ENCODE data around the gene MEF2C.

MEF2C gene

GRCh38 chr5:88716101-88716500, 166.9 kb downstream of the MEF2C start:
- no peak for DNase-seq (ENCODE audit: low read depth in 3 of 3)

- no peak for DNase-seq (ENCODE audit: low read depth in 3 of 3)
Observed at GRCh38 chr5:88715503-88715902, 167.5 kb downstream of the MEF2C start.

- no peak for DNase-seq (ENCODE audit: low read depth in 3 of 3)
Observed at GRCh38 chr5:88713818-88714217, 169.2 kb downstream of the MEF2C start.

GRCh38 chr5:88708682-88709398, 174.1 kb downstream of the MEF2C start:
- no peak for DNase-seq (ENCODE audit: low read depth in 3 of 3)

GRCh38 chr5:88708021-88708420, 175.0 kb downstream of the MEF2C start:
- DNase-seq (ENCODE audit: low read depth in 3 of 3) = no peak

GRCh38 chr5:88707216-88707965, 175.6 kb downstream of the MEF2C start:
- no peak for DNase-seq (ENCODE audit: low read depth in 3 of 3)

GRCh38 chr5:88702332-88702731, 180.7 kb downstream of the MEF2C start:
- DNase-seq (ENCODE audit: low read depth in 3 of 3) = no peak

GRCh38 chr5:88700121-88700520, 182.9 kb downstream of the MEF2C start:
- no peak for DNase-seq (ENCODE audit: low read depth in 3 of 3)

- no peak for DNase-seq (ENCODE audit: low read depth in 3 of 3)
Observed at GRCh38 chr5:88698290-88698689, 184.7 kb downstream of the MEF2C start.

- no peak for DNase-seq (ENCODE audit: low read depth in 3 of 3)
Observed at GRCh38 chr5:88696466-88696865, 186.5 kb downstream of the MEF2C start.

- DNase-seq (ENCODE audit: low read depth in 3 of 3) = no peak
Observed at GRCh38 chr5:88695931-88696330, 187.1 kb downstream of the MEF2C start.

- no peak for DNase-seq (ENCODE audit: low read depth in 3 of 3)
Observed at GRCh38 chr5:88695232-88695631, 187.8 kb downstream of the MEF2C start.

GRCh38 chr5:88694023-88694679, 188.8 kb downstream of the MEF2C start:
- DNase-seq (ENCODE audit: low read depth in 3 of 3) = no peak

GRCh38 chr5:88693071-88693932, 189.7 kb downstream of the MEF2C start:
- no peak for DNase-seq (ENCODE audit: low read depth in 3 of 3)

GRCh38 chr5:88691945-88692868, 190.8 kb downstream of the MEF2C start:
- DNase-seq (ENCODE audit: low read depth in 3 of 3) = no peak

- DNase-seq (ENCODE audit: low read depth in 3 of 3) = no peak
Observed at GRCh38 chr5:88691230-88691582, 191.8 kb downstream of the MEF2C start.

GRCh38 chr5:88690409-88691229, 192.4 kb downstream of the MEF2C start:
- DNase-seq (ENCODE audit: low read depth in 3 of 3) = peak; percentile 46 to 52 (median 50)

- no peak for DNase-seq (ENCODE audit: low read depth in 3 of 3)
Observed at GRCh38 chr5:88689668-88690408, 193.1 kb downstream of the MEF2C start.

GRCh38 chr5:88688984-88689667, 193.9 kb downstream of the MEF2C start:
- no peak for DNase-seq (ENCODE audit: low read depth in 3 of 3)
